HG03460 (cell line): ENCODE measurements around the gene MAP4K2.

Experiments used
- ATAC-seq: cut with Tn5 transposase; IDR thresholded peaks from one replicate; pipeline ENCODE4 v1.9.1; 2021; ENCODE audit not compliant: unreplicated experiment

The MAP4K2 gene

GRCh38 chr11:64813826-64814225 is 10.8 kb upstream of the MAP4K2 start:
- ATAC-seq = no peak

- ATAC-seq = no peak
These were observed 7.9 kb upstream of the MAP4K2 start for GRCh38 chr11:64810891-64811272.

GRCh38 chr11:64810271-64810890 is 7.4 kb upstream of the MAP4K2 start, which contains the start of gene MEN1:
Gene MEN1, minus strand, starts transcription at chr11:64810551. Its CDS starts 442 bp downstream, at chr11:64810109.
- ATAC-seq = peak; percentile 50

- ATAC-seq = no peak
These were observed 6.8 kb upstream of the MAP4K2 start for GRCh38 chr11:64809781-64810241.

GRCh38 chr11:64805481-64805880 is 2.5 kb upstream of the MAP4K2 start:
- ATAC-seq = no peak

GRCh38 chr11:64804346-64805210 is 1.6 kb upstream of the MAP4K2 start:
- ATAC-seq = no peak

- ATAC-seq = no peak
These were observed 882 bp upstream of the MAP4K2 start for GRCh38 chr11:64803846-64804345.

GRCh38 chr11:64802370-64803157 is 450 bp downstream of the MAP4K2 start:
- no peak for ATAC-seq

- ATAC-seq = no peak
These were observed 1.2 kb downstream of the MAP4K2 start for GRCh38 chr11:64801561-64802369.

- no peak for ATAC-seq
These were observed 1.9 kb downstream of the MAP4K2 start for GRCh38 chr11:64801158-64801464.

GRCh38 chr11:64800303-64801157 is 2.5 kb downstream of the MAP4K2 start:
- ATAC-seq = no peak

GRCh38 chr11:64799623-64800302 is 3.3 kb downstream of the MAP4K2 start:
- no peak for ATAC-seq

GRCh38 chr11:64799256-64799622 is 3.8 kb downstream of the MAP4K2 start:
- ATAC-seq = no peak

- ATAC-seq = no peak
These were observed 6.1 kb downstream of the MAP4K2 start for GRCh38 chr11:64796757-64797541.

- ATAC-seq = no peak
These were observed 6.8 kb downstream of the MAP4K2 start for GRCh38 chr11:64796047-64796756.

GRCh38 chr11:64794526-64794925 is 8.5 kb downstream of the MAP4K2 start:
- ATAC-seq = no peak

- ATAC-seq = no peak
These were observed 9.5 kb downstream of the MAP4K2 start for GRCh38 chr11:64793271-64794160.
